Measurements from ENCODE around the gene ZP2.
"Not testable (repeated sequence)": the region's sequence is repeated elsewhere in the genome, so short reads cannot be mapped to it uniquely, and the experiment has no call there.

ZP2 gene

DNA sequence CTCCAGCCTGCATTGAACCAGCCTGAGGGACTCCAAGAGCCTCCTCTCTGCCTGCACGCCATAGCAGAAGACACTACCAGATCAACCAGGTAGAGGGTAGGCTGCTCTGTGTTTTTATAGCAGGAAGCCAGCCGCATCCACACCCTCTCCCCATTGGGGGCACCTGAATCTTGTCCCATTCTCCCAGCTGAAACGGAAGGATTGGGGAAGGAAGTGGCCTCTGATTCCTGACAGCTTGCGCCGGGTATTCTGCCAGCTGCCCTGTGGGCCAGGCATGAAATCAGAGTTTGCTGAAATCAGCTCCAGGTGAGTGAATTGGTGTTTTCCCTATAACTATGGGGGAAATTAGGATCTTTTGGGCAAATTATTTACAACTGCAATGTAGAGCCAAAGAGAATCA, at the start of gene ZP2:
ZP2 (minus strand) TSS at position 89 of the 400 bp plus-strand sequence; CDS start at position 62, 27 bp downstream.
- no peak within 1 kb of the TSS for H3K4me3 ChIP-seq (ENCODE audit: low read depth, low read length)

DNA sequence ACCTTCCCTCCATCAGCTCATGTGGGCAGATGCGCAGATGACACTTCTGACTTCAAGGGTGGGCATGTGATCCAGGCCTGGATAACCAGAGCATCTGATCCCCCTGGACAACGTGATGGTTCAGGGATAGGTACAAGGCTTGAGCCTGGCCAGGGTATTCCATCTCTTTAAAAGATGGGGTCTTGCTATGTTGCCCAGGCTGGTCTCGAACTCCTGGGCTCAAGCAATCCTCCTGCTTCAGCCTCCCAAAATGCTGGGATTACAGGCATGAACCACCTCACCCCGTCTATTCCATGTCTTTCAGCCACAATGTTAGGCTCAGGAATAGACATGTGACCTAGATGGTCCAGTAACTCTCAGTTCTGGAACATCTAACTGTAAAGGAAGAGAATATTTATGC, 45.9 kb upstream of the ZP2 start:
- H3K4me3 ChIP-seq (ENCODE audit: low read depth, low read length), result no peak overlapping the region

DNA sequence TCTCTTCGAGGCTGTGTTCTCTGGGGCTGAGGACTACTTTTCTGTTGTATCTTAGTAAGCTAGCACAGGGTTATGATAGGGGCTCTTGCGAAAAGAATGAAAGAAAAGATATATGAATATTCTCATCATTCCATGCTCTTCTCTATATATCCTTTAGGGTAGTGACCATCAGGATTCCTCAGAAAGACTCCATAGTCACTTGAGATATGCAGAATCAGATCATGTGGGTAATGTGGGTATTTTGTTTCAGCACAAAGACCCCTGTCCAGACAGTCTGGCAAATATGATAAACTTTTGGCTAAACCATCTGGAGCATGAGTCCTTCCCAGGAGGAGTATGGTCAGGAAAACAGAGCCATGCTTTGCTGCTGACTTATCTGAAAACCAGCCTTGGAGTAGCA, 45.3 kb upstream of the ZP2 start:
- no peak overlapping the region for H3K4me3 ChIP-seq (ENCODE audit: low read depth, low read length)

DNA sequence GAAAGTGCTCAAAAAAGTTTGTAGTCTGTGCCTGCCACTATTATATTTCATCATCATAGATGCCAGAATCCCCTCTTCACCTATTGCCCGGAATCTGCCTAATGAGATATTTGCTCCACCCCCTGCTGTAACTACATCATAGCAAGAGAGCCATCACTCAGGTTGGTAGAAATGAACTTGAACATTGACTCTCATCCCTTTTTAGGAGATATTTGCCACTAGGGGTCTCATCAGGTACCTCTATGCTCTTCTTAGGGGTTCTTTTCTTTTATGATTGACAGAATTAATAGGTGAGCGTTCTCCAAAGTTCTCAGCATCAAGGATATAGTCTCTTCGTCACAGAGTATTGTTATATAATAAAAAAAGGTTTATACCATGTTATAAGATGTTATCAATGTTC, 42.1 kb upstream of the ZP2 start:
- H3K4me3 ChIP-seq (ENCODE audit: low read depth, low read length), result no peak overlapping the region

DNA sequence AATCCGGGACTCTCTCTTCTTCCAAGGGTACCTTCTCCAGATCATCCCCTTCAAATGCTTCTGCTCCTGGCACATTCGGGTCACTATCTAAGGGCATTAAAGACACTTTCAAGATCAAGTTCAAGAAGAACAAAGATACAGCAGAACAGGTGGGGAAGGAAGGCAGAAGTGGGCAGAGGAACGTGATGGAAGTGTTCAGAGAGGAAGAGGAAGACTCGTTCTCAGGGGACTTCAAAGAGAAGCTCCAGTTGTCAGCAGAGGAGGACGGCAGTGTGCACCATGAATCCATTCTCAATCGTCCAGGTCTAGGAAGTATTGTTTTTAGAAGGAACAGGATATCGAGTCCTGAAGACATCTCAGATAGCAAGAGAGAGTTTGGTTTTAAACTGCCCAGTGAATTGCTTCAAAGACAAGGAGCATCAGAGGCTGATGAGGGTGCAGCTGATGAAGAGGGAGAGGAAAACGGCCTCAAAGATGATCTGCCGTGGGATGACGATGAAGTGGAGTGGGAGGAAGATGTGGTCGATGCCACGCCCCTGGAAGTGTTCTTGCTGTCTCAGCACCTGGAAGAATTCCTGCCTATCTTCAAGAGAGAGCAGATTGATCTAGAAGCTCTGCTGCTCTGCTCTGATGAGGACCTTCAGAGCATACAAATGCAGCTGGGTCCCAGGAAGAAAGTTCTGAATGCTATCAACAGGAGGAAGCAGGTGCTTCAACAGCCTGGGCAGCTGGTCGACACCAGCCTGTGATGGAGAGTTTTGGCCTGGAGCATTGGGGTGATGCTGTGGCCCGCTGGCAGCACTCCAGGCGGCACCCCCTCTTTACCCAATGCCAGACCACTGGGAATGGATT, 38.9 kb upstream of the ZP2 start:
- H3K4me3 ChIP-seq (ENCODE audit: low read depth, low read length), result no peak overlapping the region

DNA sequence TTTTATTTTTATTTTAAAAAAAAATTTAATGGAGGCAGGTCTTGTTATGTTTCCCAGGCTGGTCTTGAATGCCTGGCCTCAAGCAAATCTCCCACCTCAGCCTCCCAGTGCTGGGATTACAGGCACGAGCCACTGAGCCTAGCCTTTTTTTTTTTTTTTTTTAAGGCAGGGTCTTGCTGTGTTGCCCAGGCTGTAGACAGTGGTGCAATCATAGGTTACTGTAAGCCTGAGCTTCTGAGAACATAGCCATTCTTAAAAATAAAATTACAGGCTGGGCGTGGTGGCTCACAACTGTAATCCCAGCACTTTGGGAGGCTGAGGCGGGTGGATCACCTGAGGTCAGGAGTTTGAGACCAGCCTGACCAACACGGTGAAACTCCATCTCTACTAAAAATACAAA, 36.8 kb upstream of the ZP2 start:
- H3K4me3 ChIP-seq (ENCODE audit: low read depth, low read length), result not testable (repeated sequence)

DNA sequence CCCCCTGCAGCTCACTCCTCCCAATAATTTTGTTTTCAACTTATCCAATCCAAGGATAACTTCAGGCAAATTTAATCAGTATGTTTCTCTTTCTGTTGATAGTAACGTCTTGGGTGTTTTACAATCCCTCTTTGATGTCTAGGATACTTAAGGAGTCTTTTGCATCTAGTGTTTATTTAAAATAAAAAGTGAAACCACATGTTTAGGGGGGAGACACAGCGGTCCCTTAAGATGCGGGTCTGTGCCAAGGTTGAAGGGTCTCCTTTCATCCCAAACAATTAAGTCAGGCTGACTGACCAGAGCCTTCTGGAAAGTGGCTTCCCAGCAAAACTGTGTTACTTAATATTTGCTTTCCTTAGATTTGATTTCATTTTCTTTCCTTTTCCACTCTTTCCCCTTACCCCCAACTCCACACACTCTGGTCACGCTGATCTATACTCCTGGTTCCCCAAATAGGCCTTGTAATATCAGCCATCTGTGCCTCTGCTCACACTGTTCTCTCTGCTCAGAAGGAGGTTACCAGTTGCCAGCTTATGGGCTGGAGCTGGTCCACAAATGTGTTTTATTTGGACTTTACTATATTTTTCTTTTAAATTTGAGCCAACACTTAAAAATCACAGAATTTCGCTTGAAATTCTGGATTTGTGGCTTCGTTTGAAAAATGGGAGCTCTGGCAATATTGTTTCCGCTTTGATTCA, 33.3 kb upstream of the ZP2 start:
- no peak overlapping the region for H3K4me3 ChIP-seq (ENCODE audit: low read depth, low read length)

DNA sequence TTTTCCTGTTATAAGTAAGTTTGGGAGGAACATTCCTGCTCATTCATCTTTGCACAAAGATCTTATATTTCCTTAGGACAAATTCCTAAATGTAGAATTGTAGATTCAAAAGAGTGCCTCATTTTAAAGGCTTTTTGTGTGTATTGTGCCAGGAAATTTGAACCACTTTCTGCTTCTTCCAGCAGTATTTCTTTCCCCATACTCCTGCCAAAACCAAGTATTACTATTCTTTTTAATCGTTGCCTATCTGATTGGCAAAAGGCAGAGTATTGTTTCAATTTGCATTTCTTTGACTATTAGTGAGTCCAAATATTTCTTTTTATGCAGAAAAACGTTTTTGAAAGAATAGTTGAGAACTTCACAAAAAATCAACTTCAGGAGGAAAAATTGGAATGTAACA, 31.4 kb upstream of the ZP2 start:
- no peak overlapping the region for H3K4me3 ChIP-seq (ENCODE audit: low read depth, low read length)

DNA sequence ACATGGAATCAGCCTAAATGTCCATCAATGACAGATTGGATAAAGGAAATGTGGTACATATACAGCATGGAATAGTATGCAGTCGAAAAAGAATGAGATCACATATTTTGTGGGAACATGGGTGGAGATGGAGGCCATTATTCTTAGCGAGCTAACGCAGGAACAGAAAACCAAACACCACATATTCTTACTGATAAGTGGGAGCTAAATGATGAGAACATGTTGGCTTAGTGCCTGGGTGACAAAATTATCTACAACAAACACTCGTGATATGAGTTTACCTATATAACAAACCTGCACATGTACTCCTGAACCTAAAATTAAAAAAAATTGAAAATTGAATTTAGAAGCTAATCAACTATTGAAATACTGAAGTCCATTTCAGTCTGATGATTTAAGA, 28.3 kb upstream of the ZP2 start:
- no peak overlapping the region for H3K4me3 ChIP-seq (ENCODE audit: low read depth, low read length)

DNA sequence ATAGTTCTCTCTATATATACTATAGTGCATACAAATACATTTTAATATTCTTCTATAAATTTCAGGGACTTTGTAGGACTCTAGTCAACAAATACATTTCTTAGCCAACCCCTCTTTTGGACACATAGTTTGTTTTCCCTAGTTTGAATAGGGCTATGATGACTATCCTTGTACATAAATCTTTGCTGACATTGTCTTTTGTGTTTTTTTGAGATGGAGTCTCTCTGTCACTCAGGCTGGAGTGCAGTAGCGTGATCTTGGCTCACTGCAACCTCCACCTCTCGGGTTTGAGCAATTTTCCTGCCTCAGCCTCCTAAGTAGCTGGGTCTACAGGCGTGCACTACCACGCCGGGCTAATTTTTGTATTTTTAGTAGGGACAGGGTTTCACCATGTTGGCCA, 25.5 kb upstream of the ZP2 start:
- H3K4me3 ChIP-seq (ENCODE audit: low read depth, low read length), result no peak overlapping the region

DNA sequence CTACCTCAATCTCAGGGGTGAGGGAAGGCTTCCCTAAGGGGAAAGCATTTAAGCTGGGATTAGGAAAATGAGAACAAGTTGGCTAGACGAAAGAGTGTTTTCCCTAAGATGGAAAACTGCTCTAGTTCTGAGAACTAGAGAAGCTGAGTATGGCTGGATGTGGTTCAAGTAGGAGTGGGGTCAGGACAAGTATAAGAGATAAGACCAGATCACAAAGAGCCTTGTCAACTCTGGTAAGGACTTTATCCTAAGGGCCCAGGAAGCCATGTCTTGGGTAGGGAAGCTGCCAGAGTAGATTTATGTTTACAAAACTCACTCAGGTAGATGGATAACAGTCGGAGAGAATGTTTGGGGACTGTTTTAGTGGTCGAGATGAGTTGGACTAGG, 23.8 kb upstream of the ZP2 start:
- H3K4me3 ChIP-seq (ENCODE audit: low read depth, low read length), result no peak overlapping the region

DNA sequence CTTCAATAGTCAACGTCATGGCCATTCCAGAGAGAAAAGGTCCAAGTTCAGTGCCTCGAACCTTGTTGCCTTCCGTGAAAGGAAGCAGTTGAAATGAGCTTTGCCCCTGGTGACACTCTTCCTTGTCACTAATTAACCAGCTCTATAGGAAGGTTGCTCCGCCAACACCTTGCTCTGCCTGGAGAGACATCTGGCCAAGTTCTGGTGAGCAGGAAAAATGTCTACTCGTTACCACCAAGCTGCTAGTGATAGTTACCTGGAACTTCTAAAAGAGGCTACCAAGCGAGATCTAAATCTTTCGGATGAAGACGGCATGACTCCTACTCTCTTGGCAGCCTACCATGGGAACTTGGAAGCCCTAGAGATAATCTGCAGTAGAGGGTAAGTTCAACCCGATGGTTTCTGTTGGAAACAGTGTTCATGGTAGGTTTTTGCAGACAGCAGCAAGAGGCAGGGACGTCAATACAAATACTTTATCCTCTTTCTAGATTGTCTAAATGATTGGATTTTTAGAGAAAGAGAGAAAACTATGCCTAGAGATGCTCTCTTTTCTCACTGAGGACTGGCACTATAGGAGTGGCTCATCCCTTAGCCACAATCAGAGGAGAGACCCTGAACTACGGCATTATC, 22.3 kb upstream of the ZP2 start, which contains the start of gene ANKS4B:
ANKS4B (plus strand) TSS at position 179 of the 630 bp plus-strand sequence; CDS start at position 218, 39 bp downstream.
- H3K4me3 ChIP-seq (ENCODE audit: low read depth, low read length), result no peak within 1 kb of the TSS

DNA sequence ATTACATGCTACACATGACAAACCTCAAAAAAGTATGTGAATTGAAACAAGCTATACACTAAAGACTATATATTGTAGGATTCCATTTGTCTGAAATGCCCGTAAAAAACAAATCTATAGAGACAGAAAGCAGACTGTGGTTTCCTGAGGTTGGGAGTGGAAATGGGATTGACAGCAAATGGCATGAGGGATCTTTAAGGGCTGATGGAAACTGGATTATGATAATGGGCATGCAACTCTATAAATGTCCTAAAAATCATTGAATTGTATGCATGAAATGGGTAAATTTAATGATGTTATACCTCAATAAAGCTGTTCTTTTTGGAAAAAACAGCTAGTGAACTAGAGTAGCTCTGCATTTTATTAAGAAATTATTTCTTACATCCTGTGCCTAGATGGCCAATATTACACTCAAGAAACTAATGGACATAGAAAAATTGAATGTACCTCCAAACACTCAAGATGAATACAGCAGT, 21.7 kb upstream of the ZP2 start:
- no peak overlapping the region for H3K4me3 ChIP-seq (ENCODE audit: low read depth, low read length)

DNA sequence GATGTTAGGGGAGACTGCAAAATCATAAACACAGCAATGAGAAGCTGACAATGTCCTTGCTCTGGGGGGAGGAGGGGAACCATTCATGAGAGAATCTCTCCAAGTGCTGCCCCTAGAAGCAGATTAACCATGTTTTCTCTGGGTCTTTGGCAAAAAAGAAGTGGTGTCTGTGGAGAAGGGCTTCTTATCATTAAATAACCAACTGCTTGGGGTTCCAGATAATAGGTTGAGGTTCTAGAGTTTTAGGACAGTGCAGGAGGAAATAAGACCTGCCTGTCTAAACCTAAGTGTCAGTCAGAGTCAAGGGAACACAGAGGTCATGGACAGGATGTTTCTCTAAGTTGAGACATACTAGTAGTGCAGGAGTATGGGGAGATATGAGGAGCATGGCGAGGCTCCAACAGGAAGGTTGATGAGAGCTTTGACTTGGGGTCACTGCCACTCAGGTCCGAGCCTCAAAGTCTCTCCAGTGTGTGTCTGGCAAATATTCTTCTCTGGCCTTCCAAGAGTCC, 17.0 kb upstream of the ZP2 start:
- no peak overlapping the region for H3K4me3 ChIP-seq (ENCODE audit: low read depth, low read length)

DNA sequence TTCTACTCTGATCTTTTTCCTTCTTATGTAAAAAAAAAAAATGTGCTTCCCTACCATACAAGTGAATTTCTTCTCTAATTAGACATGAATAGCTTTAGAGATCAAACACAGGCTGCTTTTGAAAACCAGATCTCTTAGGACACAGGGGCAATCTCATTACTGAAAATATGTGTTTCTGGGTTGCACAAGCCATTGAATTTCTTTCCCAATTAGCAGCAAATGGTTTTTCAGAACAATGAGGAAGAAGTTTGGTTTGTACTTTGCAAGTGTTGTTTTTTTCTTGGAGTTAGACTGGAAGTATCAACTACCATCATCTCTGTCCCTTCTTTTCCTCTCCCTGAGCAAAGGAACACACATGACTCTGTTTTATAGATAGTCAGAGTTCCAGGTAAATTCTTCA, 16.5 kb upstream of the ZP2 start:
- H3K4me3 ChIP-seq (ENCODE audit: low read depth, low read length), result no peak overlapping the region

DNA sequence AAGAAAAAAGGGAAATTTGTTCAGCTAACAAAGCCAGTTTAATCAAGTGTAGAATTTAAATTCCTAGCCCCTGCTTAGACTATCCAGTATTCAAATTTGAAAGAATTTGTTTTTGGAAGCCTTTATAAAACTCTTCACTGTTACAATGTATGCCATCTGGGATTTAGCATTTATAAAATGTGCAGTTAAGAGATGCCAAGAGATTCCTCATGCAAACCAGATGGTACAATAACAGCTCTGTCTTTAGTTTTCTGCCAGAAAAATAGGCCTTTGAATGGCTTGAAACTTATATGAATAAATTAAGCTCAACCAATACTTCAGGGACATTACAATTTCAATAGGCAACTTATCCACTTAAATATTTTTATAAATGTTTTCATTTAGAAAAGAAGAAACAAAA, 15.4 kb upstream of the ZP2 start:
- H3K4me3 ChIP-seq (ENCODE audit: low read depth, low read length), result no peak overlapping the region

DNA sequence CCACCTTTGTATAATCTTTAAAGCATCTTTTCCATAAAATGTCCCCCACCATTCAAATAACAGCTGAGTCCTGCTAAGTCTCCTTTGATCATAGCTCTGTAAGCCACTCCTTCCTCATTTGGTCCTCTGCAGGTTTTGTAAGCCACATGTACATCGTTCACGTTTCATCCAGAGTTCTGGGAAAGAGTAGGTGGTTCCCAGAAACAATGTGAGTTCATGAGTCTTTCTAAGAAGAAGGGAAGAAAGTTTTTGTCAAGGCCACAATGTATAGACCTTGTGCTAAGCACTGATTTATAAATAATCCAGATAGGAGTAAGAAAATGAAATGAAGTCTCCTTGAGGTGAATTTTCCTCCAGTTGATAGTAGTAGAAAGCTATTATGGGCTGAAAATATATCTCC, 13.4 kb upstream of the ZP2 start:
- no peak overlapping the region for H3K4me3 ChIP-seq (ENCODE audit: low read depth, low read length)

DNA sequence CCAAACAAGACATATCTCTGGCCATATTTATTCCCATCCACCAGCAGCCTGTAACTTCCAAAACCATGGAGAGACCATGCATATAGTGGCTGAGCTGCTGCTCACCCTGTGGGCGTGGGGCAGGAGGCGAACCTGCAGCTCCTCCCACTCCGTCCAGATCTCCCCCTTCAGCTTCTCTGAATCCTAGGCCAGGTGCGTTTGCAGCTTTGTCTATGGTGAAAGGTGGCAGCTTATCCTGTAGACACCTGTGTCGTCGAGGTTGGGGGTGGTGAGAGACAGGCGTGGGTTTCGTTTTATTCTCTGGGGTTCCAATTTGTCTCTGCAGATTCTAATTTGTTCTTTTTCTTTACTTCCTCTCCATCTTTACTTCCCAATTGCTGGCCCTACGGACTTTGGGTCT, 12.4 kb upstream of the ZP2 start:
- H3K4me3 ChIP-seq (ENCODE audit: low read depth, low read length), result no peak overlapping the region

DNA sequence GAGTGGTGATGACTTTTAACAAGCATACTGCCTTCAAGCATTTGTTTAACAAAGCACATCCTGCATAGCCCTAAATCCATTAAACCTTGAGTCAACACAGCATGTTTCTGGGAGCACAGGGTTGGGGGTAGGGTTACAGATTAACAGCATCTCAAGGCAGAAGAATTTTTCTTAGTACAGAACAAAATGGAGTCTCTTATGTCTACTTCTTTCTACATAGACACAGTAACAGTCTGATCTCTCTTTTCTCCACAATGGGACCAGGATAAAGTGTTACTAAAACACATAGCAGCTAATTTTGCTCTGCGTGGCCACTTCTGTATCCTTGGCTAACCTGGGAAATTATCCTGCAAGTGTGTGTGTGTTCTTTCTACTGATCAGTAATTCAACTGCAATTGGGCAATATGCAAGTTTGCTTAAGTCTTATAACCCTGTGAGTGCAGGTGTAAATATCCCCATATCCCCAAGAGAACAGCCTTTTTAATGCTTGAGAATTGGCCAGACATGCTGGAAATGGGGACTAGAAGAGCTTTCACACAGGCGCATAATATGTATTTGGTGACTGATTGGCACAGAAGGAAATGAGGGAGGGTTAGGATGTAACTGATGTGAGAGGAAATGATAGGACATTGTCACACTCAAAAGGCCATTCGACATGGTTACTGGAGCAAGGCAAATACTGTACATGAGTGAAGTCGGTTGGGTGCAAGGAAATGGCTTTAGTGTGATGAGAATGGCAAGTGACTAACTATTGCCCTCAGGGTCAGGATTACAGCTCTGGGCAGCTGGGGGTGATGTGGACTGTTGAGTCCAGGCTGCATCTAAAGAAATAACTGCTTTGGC, 11.3 kb upstream of the ZP2 start:
- H3K4me3 ChIP-seq (ENCODE audit: low read depth, low read length), result no peak overlapping the region

DNA sequence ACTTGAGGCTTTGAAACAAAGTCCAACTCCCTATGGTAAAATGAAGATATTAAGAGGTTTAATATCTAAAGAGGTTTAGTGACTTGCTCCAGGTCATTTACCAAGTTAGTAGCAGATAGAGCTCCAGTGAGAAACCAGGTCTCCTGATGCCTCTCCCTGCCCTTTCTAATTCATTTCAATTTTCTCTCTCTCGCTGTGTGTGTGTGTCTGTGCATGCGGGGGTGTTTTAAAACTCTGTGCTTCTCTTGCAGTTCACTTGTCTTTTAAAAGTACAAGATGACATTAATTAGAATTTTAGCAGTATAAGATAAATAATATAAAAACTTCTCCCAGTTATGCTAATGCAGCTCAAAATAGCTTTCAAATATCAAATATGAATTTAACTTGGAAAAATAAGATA, 8.2 kb upstream of the ZP2 start:
- no peak overlapping the region for H3K4me3 ChIP-seq (ENCODE audit: low read depth, low read length)

DNA sequence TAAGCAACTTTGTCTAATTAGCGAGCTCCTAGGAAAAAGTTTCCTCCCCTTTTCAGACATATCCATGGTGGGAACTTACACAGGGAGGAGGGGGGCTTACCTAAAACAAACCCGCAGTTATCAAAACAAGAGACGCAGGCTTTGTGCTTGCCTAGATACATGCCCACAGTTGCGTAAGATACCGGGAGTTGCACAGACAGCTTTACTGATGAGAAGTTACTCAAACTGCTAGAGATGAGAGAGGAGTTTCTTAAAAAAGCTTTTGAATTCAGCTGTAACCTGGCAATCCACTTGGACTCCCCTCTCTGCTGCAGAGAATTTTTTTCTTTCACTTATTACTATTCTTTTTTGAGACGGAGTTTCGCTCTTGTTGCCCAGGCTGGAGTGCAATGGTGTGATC, 6.8 kb upstream of the ZP2 start:
- H3K4me3 ChIP-seq (ENCODE audit: low read depth, low read length), result no peak overlapping the region
